ENCODE data around the gene IGSF21. TPM values are rescaled to one million over a fixed set of nuclear protein-coding genes. Genes with fewer than 3 reads are reported as not detected.

IGSF21 gene
- total RNA-seq, 1 donor from 2014 or later: 0.94 TPM

DNA sequence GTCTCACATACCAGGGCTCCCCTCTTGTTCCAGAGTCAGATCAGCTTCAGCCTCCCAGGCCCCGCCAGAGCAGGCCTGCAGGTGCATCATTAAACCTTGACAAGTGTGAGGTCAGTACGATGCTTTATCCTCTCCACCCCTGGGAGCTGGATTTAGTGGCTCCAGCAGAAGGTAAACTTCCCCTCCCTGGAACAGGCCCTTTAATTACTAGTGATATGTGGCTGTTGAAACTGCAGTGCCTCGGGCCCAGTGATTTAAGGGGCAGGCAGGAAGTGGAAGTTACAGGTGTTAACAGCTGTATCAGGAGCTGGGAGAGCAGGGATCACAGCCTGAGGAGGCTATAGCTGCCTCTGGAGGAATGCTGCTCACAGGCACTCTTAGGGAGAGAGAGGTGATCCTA lies 240.8 kb downstream of the IGSF21 start:
- TF ChIP-seq, protein P1, sequence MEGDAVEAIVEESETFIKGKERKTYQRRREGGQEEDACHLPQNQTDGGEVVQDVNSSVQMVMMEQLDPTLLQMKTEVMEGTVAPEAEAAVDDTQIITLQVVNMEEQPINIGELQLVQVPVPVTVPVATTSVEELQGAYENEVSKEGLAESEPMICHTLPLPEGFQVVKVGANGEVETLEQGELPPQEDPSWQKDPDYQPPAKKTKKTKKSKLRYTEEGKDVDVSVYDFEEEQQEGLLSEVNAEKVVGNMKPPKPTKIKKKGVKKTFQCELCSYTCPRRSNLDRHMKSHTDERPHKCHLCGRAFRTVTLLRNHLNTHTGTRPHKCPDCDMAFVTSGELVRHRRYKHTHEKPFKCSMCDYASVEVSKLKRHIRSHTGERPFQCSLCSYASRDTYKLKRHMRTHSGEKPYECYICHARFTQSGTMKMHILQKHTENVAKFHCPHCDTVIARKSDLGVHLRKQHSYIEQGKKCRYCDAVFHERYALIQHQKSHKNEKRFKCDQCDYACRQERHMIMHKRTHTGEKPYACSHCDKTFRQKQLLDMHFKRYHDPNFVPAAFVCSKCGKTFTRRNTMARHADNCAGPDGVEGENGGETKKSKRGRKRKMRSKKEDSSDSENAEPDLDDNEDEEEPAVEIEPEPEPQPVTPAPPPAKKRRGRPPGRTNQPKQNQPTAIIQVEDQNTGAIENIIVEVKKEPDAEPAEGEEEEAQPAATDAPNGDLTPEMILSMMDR (conservative IDR thresholded peaks at IDR 0.05): no peak
- peaks cover 5% of the 10 kb centered on the region for H3K4me1 Mint-ChIP-seq (ENCODE audit: unreplicated experiment)
- no peaks in the 10 kb centered on the region for H3K36me3 Mint-ChIP-seq
- no peaks in the 10 kb centered on the region for H3K9me3 Mint-ChIP-seq
- H3K4me3 Mint-ChIP-seq: no peak overlapping the region
- H3K27me3 Mint-ChIP-seq: peaks cover 21% of the 10 kb centered on the region
- no peak overlapping the region for H3K27ac Mint-ChIP-seq
- no peak for DNase-seq (ENCODE audit: extremely low spot score, unreplicated experiment)

DNA sequence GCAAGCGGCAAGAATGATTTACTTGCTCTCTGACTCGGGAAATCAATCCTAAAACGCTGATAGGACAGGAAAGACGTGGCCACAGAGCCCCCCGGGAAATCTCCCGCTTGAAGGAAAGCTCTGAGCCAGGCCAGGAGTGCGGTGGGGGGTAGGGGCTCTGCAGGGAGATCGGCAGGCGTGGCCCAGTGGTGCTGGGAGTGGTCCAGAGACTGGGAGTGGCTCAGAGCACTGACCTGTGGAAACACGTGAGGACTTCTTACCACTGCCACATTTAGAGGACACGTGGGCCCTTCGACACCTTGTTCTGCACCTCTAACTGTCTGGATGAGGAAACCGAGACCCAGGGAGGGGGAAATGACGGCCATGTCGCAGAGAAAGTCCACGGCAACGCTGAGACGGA lies 243.1 kb downstream of the IGSF21 start:
- no peak for DNase-seq (ENCODE audit: extremely low spot score, unreplicated experiment)
- Mint-ChIP-seq H3K4me1 (ENCODE audit: unreplicated experiment) (peaks cover 5% of the 10 kb centered on the region), H3K36me3 (no peaks in the 10 kb centered on the region), H3K9me3 (no peaks in the 10 kb centered on the region), H3K4me3 (no peak overlapping the region), H3K27ac (no peak overlapping the region), H3K27me3 (peaks cover 33% of the 10 kb centered on the region)
- TF ChIP-seq, protein P1 (conservative IDR thresholded peaks at IDR 0.05): no peak

DNA sequence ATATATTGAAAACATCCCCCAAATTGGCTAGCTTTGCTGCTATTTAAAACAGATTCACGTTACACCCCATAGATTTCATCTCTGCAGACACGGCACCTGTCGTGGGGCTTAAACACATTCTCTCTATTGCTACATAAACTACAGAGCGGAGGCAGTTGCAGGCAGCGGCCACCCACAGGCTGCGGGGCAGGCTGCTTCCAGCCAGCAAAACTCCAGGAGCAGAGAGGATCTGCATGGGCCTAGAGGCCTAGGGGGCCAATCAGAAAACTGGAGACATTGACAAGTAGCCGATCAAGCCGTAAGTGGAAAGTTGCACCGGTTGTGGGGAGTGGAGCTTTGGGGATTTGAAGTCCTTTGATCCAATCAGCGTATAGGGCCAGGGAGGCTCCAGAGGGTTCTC lies 244.1 kb downstream of the IGSF21 start:
- TF ChIP-seq, protein P1 (conservative IDR thresholded peaks at IDR 0.05): no peak
- no peaks in the 10 kb centered on the region for H3K9me3 Mint-ChIP-seq
- DNase-seq (ENCODE audit: extremely low spot score, unreplicated experiment): no peak
- peaks cover 5% of the 10 kb centered on the region for H3K4me1 Mint-ChIP-seq (ENCODE audit: unreplicated experiment)
- no peak overlapping the region for H3K27ac Mint-ChIP-seq
- H3K4me3 Mint-ChIP-seq: no peak overlapping the region
- H3K36me3 Mint-ChIP-seq: no peaks in the 10 kb centered on the region
- peaks cover 40% of the 10 kb centered on the region for H3K27me3 Mint-ChIP-seq

DNA sequence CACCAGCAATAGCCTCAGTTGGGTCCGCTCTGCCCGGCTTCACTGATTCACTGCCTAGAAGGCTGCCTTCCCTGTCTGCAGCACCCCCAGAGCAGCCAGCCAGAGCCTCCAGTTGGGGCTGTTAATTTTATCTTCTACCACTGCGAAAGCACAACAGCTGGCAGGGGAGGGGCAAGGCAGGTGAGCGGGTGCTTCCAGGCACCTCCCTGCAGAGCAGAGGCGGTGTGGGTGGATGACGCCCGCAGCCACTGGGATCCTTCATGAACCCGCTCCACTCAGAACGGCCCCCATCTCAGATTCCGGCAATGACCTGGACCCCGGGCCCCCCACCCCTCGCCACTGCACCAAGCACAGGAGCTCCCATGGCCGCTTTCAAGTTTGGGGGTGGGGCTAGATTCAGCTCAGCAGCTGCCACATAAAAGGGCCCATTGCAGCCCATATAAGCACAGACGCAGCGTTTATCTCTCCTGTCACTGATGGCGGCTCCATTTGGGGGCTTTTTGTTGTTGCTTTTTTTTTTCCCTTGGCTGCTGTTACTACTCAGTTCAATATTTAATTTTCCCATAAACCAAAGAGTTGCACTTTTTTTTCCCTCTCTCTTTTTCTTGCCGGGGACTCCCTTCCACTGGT lies 245.2 kb downstream of the IGSF21 start:
- H3K36me3 Mint-ChIP-seq: no peaks in the 10 kb centered on the region
- H3K4me3 Mint-ChIP-seq: no peak overlapping the region
- peaks cover 5% of the 10 kb centered on the region for H3K4me1 Mint-ChIP-seq (ENCODE audit: unreplicated experiment)
- peaks cover 45% of the 10 kb centered on the region for H3K27me3 Mint-ChIP-seq
- TF ChIP-seq, protein P1 (conservative IDR thresholded peaks at IDR 0.05): no peak
- H3K9me3 Mint-ChIP-seq: no peaks in the 10 kb centered on the region
- no peak overlapping the region for H3K27ac Mint-ChIP-seq
- DNase-seq (ENCODE audit: extremely low spot score, unreplicated experiment): no peak

DNA sequence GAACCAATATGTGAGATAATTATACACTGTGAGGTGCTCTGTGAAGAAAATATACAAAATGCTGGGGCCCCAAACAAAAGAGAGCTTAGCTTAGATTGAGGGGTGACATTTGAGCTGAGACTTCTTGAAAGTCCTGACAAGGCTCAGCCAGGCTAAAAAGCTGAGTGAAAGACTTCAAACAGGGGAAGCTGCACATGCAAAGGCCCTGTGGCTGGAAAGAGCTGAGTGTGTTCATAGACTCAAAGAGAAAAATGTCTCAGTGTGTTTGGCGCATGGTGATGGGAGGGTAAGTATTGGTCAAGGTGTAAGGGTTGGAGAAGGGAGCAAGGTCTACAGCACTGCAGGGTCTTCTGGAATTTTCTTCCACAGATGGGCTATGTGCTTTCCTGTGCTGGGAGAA lies 245.9 kb downstream of the IGSF21 start:
- H3K4me3 Mint-ChIP-seq: no peak overlapping the region
- H3K9me3 Mint-ChIP-seq: no peaks in the 10 kb centered on the region
- peaks cover 48% of the 10 kb centered on the region for H3K27me3 Mint-ChIP-seq
- no peak for DNase-seq (ENCODE audit: extremely low spot score, unreplicated experiment)
- H3K36me3 Mint-ChIP-seq: no peaks in the 10 kb centered on the region
- H3K27ac Mint-ChIP-seq: no peak overlapping the region
- H3K4me1 Mint-ChIP-seq (ENCODE audit: unreplicated experiment): peaks cover 5% of the 10 kb centered on the region
- TF ChIP-seq, protein P1 (conservative IDR thresholded peaks at IDR 0.05): no peak

DNA sequence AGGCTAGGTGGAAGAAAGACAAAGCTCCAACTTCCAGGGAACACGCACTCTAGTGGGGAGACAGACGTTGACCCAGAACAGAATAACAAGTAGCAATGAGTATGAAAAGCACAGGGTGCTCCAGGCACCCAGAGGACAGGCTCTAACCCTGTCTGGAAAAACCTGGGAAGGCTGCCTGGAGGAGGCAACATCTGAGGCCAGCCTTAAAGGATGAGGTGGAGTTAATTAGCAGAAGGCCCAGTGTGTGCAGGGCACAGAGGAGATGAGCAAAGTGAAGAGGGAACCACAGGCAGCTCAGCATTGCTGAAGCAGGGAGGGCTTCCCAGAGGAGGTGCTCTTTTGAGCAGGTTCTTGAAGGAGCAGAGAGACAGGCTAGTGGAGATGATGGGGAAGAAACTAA lies 246.4 kb downstream of the IGSF21 start:
- Mint-ChIP-seq H3K9me3 (no peaks in the 10 kb centered on the region), H3K4me3 (no peak overlapping the region), H3K27me3 (peaks cover 44% of the 10 kb centered on the region), H3K36me3 (no peaks in the 10 kb centered on the region), H3K4me1 (ENCODE audit: unreplicated experiment) (peaks cover 5% of the 10 kb centered on the region), H3K27ac (no peak overlapping the region)
- DNase-seq (ENCODE audit: extremely low spot score, unreplicated experiment): no peak
- TF ChIP-seq, protein P1 (conservative IDR thresholded peaks at IDR 0.05): no peak
